Thoracic aorta (tissue), 2 donors: ENCODE results near the gene RETREG1. TPM values are rescaled to one million over a fixed set of nuclear protein-coding genes. Genes with fewer than 3 reads are reported as not detected.

Experiments used
- ATAC-seq: fragments of 150-250 bp; one replicate; pipeline ENCODE4 v1.8.0; 2017; ENCODE audit warnings: low read depth; ENCODE audit not compliant: insufficient number of reproducible peaks, low FRiP score
- DNase-seq: peaks from one replicate; pipeline ENCODE4 v3.0.0-alpha.2; 2020; ENCODE audit warnings: low spot score
- H3K27ac ChIP-seq, 2 donors: fragments of 200-600 bp; sonication (generic); 1 replicate in 1 of 2; 2 replicates in 1 of 2; pipeline ENCODE4 v1.5.1; 2016; ENCODE audit warnings: mild to moderate bottlenecking in 2 of 2, moderate library complexity in 2 of 2
- H3K27me3 ChIP-seq: fragments of 200-600 bp; sonication (generic); replicated peaks from 2 replicates; pipeline ENCODE4 v1.6.0; 2016; ENCODE audit warnings: mild to moderate bottlenecking; ENCODE audit not compliant: insufficient read depth
- H3K36me3 ChIP-seq: fragments of 200-600 bp; sonication (generic); one replicate; pipeline ENCODE4 v1.5.1; 2016
- H3K4me1 ChIP-seq, 2 donors: fragments of 200-600 bp; sonication (generic); 1 replicate in 1 of 2; 2 replicates in 1 of 2; pipeline versions ENCODE4 v1.5.1 to v1.6.0; 2016; ENCODE audit warnings: low read depth in 2 of 2, mild to moderate bottlenecking in 1 of 2; ENCODE audit not compliant: control insufficient read depth in 1 of 2
- H3K4me3 ChIP-seq: fragments of 200-600 bp; sonication (generic); 2 replicates; pipeline ENCODE4 v1.5.1; 2016; ENCODE audit warnings: mild to moderate bottlenecking
- H3K9me3 ChIP-seq: fragments of 200-600 bp; sonication (generic); 2 replicates; pipeline ENCODE4 v1.5.1; 2016
- total RNA-seq, 2 donors: library from RNA; depleted of rRNA; stranded (reverse); fragments of >200 nt; gene quantifications; one replicate each; pipeline versions ENCODE4 v1.1.0 to v1.2.3, GENCODE V29; 2016
- TF ChIP-seq, protein P1 (sequence below): fragments of 200-600 bp; sonication (generic); IDR thresholded peaks from one replicate; pipeline ENCODE4 v1.5.1; 2019; ENCODE audit warnings: antibody characterized with exemption

The RETREG1 gene
- total RNA-seq, 2 donors from 2014 or later: 3.8 to 6.5 TPM

DNA sequence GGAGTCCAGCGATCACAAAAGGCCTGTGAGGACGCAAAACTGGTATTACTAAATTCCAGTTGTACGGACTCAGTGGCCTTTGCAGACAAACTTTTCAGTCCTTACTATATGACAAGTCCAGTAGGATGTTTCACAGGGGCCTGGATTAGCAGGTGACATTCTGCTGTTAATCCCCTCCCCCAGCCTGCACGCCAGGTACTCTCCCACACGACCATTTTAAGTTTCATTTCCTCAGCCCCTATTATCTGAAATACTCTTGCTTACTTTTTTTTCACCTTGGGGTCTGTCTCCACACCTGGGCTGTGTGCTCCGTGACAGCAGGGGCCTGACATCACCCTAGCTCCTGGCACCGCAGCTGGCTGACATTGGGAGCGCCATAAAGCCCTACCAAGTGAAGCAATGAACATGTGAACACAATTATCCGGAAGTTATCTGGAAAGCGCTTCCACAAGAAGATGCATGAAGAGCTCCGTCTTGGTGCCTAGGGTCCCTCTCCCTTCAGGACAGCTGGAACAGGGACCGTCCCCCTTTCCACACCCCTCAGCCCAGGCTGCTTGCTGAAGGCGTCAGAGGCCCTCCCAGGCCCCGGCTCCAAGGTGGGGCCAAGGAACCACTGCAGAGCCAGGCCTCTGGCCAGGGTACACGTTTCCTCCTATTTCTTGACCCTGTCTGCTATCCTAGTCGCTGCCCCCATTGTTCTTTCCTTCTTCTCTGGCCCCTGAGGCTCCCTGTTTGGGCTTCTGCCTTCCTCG lies 111.5 kb downstream of the RETREG1 start:
- ATAC-seq (no peak), DNase-seq (no peak)
- TF ChIP-seq, protein P1, sequence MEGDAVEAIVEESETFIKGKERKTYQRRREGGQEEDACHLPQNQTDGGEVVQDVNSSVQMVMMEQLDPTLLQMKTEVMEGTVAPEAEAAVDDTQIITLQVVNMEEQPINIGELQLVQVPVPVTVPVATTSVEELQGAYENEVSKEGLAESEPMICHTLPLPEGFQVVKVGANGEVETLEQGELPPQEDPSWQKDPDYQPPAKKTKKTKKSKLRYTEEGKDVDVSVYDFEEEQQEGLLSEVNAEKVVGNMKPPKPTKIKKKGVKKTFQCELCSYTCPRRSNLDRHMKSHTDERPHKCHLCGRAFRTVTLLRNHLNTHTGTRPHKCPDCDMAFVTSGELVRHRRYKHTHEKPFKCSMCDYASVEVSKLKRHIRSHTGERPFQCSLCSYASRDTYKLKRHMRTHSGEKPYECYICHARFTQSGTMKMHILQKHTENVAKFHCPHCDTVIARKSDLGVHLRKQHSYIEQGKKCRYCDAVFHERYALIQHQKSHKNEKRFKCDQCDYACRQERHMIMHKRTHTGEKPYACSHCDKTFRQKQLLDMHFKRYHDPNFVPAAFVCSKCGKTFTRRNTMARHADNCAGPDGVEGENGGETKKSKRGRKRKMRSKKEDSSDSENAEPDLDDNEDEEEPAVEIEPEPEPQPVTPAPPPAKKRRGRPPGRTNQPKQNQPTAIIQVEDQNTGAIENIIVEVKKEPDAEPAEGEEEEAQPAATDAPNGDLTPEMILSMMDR: no peak
- no peak overlapping the region for H3K27ac ChIP-seq
- H3K9me3 ChIP-seq: no peaks in the 10 kb centered on the region
- peaks cover 15 to 27% of the 10 kb centered on the region in 2 donors for H3K4me1 ChIP-seq
- no peaks in the 10 kb centered on the region for H3K36me3 ChIP-seq
- no peaks in the 10 kb centered on the region for H3K27me3 ChIP-seq
- no peak overlapping the region for H3K4me3 ChIP-seq

DNA sequence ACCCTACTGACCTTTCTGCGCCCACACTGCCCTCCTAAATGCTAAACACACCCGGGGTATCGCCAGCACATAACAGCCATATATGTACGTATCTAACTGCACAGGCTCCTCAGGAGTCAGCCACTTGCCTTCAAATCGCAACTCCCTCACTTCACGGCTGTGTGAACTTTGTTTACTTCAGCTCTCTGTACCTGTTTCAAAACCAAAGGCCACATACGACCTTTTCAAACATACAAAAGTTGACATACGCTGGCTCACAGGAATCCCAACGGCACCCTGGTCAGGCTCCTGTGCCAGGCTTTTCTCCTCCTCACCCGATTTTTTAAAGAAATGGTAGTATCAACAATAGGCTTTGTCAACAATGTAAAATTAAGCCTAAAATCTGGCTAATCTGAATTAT lies 112.2 kb downstream of the RETREG1 start:
- no peak for ATAC-seq
- no peaks in the 10 kb centered on the region for H3K27me3 ChIP-seq
- TF ChIP-seq, protein P1: no peak
- H3K36me3 ChIP-seq: no peaks in the 10 kb centered on the region
- no peak overlapping the region for H3K4me3 ChIP-seq
- DNase-seq: no peak
- H3K4me1 ChIP-seq: peaks cover 15 to 24% of the 10 kb centered on the region in 2 donors
- H3K9me3 ChIP-seq: no peaks in the 10 kb centered on the region
- H3K27ac ChIP-seq: no peak overlapping the region

DNA sequence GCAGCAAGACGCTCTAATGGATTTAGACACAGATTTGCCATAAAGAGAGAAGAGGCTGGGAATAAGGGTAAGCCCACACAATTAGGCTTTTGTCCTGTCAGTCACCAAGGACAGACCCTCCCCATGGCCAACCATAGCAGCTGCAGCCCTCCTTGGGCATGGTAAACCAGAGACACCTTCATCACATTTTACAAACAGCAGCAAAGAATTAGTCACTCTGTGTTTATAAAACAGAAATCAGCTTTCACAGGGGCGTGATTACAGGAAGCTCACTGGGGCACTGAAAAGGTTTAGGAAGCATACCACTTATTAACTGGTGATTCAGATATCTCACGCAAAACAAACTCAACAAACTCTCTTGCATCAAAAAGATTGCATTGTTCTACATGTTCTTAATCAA lies 113.9 kb downstream of the RETREG1 start:
- DNase-seq (no peak), ATAC-seq (no peak)
- Histone ChIP-seq H3K9me3 (no peaks in the 10 kb centered on the region), H3K4me3 (no peak overlapping the region), H3K4me1 (peaks cover 3 to 10% of the 10 kb centered on the region in 2 donors), H3K27me3 (no peaks in the 10 kb centered on the region), H3K36me3 (no peaks in the 10 kb centered on the region), H3K27ac (no peak overlapping the region)
- TF ChIP-seq, protein P1: no peak

DNA sequence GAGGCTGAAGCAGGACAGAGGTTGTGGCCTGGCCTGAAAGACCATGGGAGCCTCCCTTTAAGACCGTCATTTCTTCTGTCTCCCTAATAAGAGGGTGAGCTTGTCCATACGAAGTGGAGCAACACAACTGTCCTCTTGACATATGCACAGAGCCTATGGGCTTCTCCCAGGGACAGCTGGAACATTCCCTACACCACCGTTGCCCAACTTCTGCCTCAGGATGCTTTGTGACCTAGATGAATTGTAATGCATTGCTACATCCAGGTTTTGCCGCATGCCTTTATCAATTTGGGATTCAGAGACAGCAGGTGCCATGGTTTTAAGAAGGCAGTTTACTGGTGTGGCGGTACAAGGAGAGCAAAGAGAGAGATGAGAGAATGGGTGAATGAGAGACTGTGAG lies 116.8 kb downstream of the RETREG1 start:
- Histone ChIP-seq H3K9me3 (peaks cover 8% of the 10 kb centered on the region), H3K36me3 (no peaks in the 10 kb centered on the region), H3K27ac (no peak overlapping the region), H3K4me1 (no peaks in the 10 kb centered on the region), H3K27me3 (no peaks in the 10 kb centered on the region), H3K4me3 (no peak overlapping the region)
- TF ChIP-seq, protein P1: no peak
- ATAC-seq (no peak), DNase-seq (no peak)

DNA sequence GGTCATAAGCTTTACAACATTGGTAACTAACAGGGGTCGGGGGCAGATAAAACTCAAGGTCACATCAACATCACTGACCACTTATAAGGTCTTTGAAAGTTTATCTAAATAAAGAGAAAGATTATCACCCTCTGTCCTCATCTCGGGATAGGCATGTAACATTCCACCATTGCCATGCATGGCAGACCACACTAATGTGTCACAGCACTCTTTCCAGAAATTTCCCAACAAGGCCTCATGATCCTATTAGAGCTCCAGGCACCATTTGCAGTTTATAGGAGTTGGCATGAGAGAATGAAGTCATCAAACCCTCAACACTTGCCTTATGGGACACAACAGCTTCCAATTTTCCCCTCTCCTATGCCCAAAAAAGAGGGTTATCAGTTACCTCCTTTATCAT lies 119.3 kb downstream of the RETREG1 start:
- DNase-seq (no peak), ATAC-seq (no peak)
- Histone ChIP-seq H3K9me3 (peaks cover 9% of the 10 kb centered on the region), H3K4me3 (no peak overlapping the region), H3K4me1 (no peaks in the 10 kb centered on the region), H3K27ac (no peak overlapping the region), H3K27me3 (no peaks in the 10 kb centered on the region), H3K36me3 (no peaks in the 10 kb centered on the region)
- TF ChIP-seq, protein P1: no peak
